DOHH2 (cell line): ENCODE data around the gene SPAG6.

Experiments
- EZH2phosphoT487 ChIP-seq: fragments of 200-600 bp; sonication (generic); IDR thresholded peaks from 2 replicates; pipeline ENCODE4 v1.6.1; 2017; ENCODE audit warnings: borderline replicate concordance, mild to moderate bottlenecking, antibody characterized with exemption, low read length, moderate library complexity, mixed read lengths
- TF ChIP-seq, protein P1 (sequence below): fragments of 200-600 bp; sonication (generic); IDR thresholded peaks from one replicate; pipeline ENCODE4 v1.5.1; 2014; ENCODE audit warnings: antibody characterized with exemption, mild to moderate bottlenecking, low read depth, low read length; ENCODE audit not compliant: poor library complexity, severe bottlenecking

DNA sequence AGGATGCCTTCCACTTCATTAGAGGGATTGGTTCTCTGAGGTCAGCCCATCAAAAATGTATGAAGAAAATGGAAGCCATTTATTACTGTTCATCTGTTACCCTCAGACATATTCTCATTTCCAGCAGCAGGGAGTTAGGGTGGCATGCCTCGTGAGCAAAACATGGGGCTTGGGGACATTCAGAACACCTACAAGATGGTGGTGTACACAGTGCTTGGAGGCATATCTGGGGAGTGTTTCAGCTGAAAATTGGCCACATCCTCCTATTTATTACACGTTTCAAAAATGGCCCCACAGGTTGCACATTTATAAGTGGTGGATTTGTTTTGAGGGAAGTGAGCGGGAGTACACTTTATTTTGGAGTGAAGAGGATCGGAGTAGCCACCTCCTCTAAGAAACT is 93.4 kb downstream of the SPAG6 start:
- TF ChIP-seq EZH2phosphoT487 = no peak
- TF ChIP-seq, protein P1, sequence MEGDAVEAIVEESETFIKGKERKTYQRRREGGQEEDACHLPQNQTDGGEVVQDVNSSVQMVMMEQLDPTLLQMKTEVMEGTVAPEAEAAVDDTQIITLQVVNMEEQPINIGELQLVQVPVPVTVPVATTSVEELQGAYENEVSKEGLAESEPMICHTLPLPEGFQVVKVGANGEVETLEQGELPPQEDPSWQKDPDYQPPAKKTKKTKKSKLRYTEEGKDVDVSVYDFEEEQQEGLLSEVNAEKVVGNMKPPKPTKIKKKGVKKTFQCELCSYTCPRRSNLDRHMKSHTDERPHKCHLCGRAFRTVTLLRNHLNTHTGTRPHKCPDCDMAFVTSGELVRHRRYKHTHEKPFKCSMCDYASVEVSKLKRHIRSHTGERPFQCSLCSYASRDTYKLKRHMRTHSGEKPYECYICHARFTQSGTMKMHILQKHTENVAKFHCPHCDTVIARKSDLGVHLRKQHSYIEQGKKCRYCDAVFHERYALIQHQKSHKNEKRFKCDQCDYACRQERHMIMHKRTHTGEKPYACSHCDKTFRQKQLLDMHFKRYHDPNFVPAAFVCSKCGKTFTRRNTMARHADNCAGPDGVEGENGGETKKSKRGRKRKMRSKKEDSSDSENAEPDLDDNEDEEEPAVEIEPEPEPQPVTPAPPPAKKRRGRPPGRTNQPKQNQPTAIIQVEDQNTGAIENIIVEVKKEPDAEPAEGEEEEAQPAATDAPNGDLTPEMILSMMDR = no peak
